HepG2 (cell line): ENCODE results near the gene ETFB.

Source experiments
- CTCF ChIP-seq: sonication (generic); formaldehyde crosslinking; IDR thresholded peaks from 2 replicates; pipeline ENCODE4 v1.5.0; 2020; ENCODE audit warnings: mild to moderate bottlenecking, missing genetic modification reagents, moderate library complexity
- EP300 ChIP-seq, 3 experiments: sonication (generic) in 1 of 3; formaldehyde crosslinking in 1 of 3; IDR thresholded peaks; 2 replicates each; pipeline versions ENCODE4 v1.5.1 to v1.6.1; 2011 to 2020; ENCODE audit warnings: low read depth in 2 of 3, low read length in 2 of 3, borderline replicate concordance in 1 of 3, improper control_type of control experiment in 1 of 3, mild to moderate bottlenecking in 1 of 3, missing genetic modification reagents in 1 of 3, moderate library complexity in 1 of 3
- FOSL1 ChIP-seq: sonication (generic); formaldehyde crosslinking; IDR thresholded peaks from 2 replicates; pipeline ENCODE4 v1.9.0; 2021; ENCODE audit warnings: missing genetic modification reagents, borderline replicate concordance
- GATAD1 ChIP-seq: IDR thresholded peaks from 2 replicates; pipeline ENCODE4 v1.6.1; 2016; ENCODE audit warnings: missing genetic modification reagents, missing compliant biosample characterization
- MAFK ChIP-seq, 2 experiments: IDR thresholded peaks in 1 of 2; conservative IDR thresholded peaks in 1 of 2; 2 replicates each; pipeline ENCODE4 v1.6.1; 2011; ENCODE audit warnings: improper control_type of control experiment in 2 of 2, low read length in 2 of 2
- PAWR ChIP-seq: sonication (generic); formaldehyde crosslinking; IDR thresholded peaks from 2 replicates; pipeline ENCODE4 v1.4.0; 2020; ENCODE audit warnings: missing genetic modification reagents, mild to moderate bottlenecking, borderline replicate concordance
- RAD21 ChIP-seq: fragments of 450-650 bp; formaldehyde crosslinking; IDR thresholded peaks from 2 replicates; pipeline ENCODE4 v1.5.0; 2020; ENCODE audit warnings: mild to moderate bottlenecking
- REST ChIP-seq, 2 experiments: IDR thresholded peaks; 2 replicates each; pipeline ENCODE4 v1.6.1; 2011 to 2012; ENCODE audit warnings: low read length in 2 of 2, borderline replicate concordance in 1 of 2, low read depth in 1 of 2, mild to moderate bottlenecking in 1 of 2, moderate library complexity in 1 of 2
- TBP ChIP-seq: sonication (generic); formaldehyde crosslinking; IDR thresholded peaks from 2 replicates; pipeline ENCODE4 v1.5.0; 2020; ENCODE audit warnings: missing genetic modification reagents
- ZNF180 ChIP-seq: sonication (generic); formaldehyde crosslinking; IDR thresholded peaks from 2 replicates; pipeline ENCODE4 v1.4.0; 2020; ENCODE audit warnings: low read depth, missing genetic modification reagents, borderline replicate concordance

- TF ChIP-seq RAD21 (CRISPR knock-in tag) (no peak), MAFK (conservative IDR thresholded peaks at IDR 0.05 in 1 of 2, IDR thresholded peaks at IDR 0.05 in 1 of 2; ENCODE audit: low read length in 2 of 2) (no peak), ZNF180 (no peak), EP300 (IDR thresholded peaks at IDR 0.05; ENCODE audit: low read depth in 2 of 2, low read length in 2 of 2) (no peak), EP300 (CRISPR knock-in tag; IDR thresholded peaks at IDR 0.05; ENCODE audit: borderline replicate concordance) (no peak), REST (IDR thresholded peaks at IDR 0.05; ENCODE audit: borderline replicate concordance in 1 of 2, low read depth in 1 of 2, low read length in 2 of 2) (no peak), GATAD1 (CRISPR knock-in tag) (no peak), FOSL1 (CRISPR knock-in tag) (no peak), PAWR (no peak), TBP (CRISPR knock-in tag) (no peak), CTCF (CRISPR knock-in tag) (no peak)
Observed at GRCh38 chr19:51320280-51320657, 45.9 kb downstream of the ETFB start.
